Activated naive CD8-positive, alpha-beta T cell treated with anti-CD3 and anti-CD28 coated beads for 36 hours (primary cell): ENCODE results near the gene NR2E3. TPM values are rescaled to one million over a fixed set of nuclear protein-coding genes. Genes with fewer than 3 reads are reported as not detected.

ENCODE experiments used
- DNase-seq: peaks from one replicate; pipeline ENCODE4 v3.0.0; 2021
- H3K27ac Mint-ChIP-seq: one replicate; pipeline ENCODE4 v1.8.0; 2022; ENCODE audit warnings: mild to moderate bottlenecking, moderate library complexity, mixed read lengths
- H3K27me3 Mint-ChIP-seq: one replicate; pipeline ENCODE4 v1.8.0; 2022; ENCODE audit warnings: mild to moderate bottlenecking, mixed read lengths
- H3K36me3 Mint-ChIP-seq: one replicate; pipeline ENCODE4 v1.8.0; 2021; ENCODE audit warnings: mild to moderate bottlenecking, mixed read lengths
- H3K4me1 Mint-ChIP-seq: one replicate; pipeline ENCODE4 v1.8.0; 2021; ENCODE audit warnings: mixed read lengths
- H3K4me3 Mint-ChIP-seq: one replicate; pipeline ENCODE4 v1.8.0; 2022; ENCODE audit warnings: mild to moderate bottlenecking, moderate library complexity, mixed read lengths
- H3K9me3 Mint-ChIP-seq: one replicate; pipeline ENCODE4 v1.8.0; 2022; ENCODE audit warnings: mixed read lengths
- total RNA-seq, 2 experiments: library from RNA; stranded (reverse); gene quantifications; one replicate each; pipeline ENCODE4 v1.2.3, GENCODE V29; 2021

NR2E3 gene
- total RNA-seq = not detected

- Mint-ChIP-seq H3K27ac (no peak within 1 kb of the TSS), H3K27me3 (no peaks in the 10 kb centered on the region), H3K9me3 (no peaks in the 10 kb centered on the region), H3K36me3 (no peaks in the 10 kb centered on the region), H3K4me3 (no peak within 1 kb of the TSS), H3K4me1 (no peaks in the 10 kb centered on the region)
- DNase-seq = no peak
These were observed at the start of gene NR2E3 for GRCh38 chr15:71810256-71811035. NR2E3 (plus strand) TSS chr15:71810554; CDS start chr15:71810744, 190 bp downstream.

- no peak overlapping the region for H3K27ac Mint-ChIP-seq
- no peak for DNase-seq
- no peak overlapping the region for H3K4me3 Mint-ChIP-seq
- H3K27me3 Mint-ChIP-seq = peaks cover 6% of the 10 kb centered on the region
- H3K4me1 Mint-ChIP-seq = no peaks in the 10 kb centered on the region
- H3K9me3 Mint-ChIP-seq = peaks cover 9% of the 10 kb centered on the region
- H3K36me3 Mint-ChIP-seq = peaks cover 3% of the 10 kb centered on the region
These were observed 49.5 kb upstream of the NR2E3 start for GRCh38 chr15:71760852-71761251.

GRCh38 chr15:71761649-71762048 is 48.7 kb upstream of the NR2E3 start:
- Mint-ChIP-seq H3K9me3 (peaks cover 9% of the 10 kb centered on the region), H3K4me3 (no peak overlapping the region), H3K4me1 (no peaks in the 10 kb centered on the region), H3K27ac (no peak overlapping the region), H3K36me3 (peaks cover 3% of the 10 kb centered on the region), H3K27me3 (no peaks in the 10 kb centered on the region)
- no peak for DNase-seq

GRCh38 chr15:71768184-71768583 is 42.2 kb upstream of the NR2E3 start:
- Mint-ChIP-seq H3K36me3 (no peaks in the 10 kb centered on the region), H3K4me3 (no peak overlapping the region), H3K27me3 (peaks cover 5% of the 10 kb centered on the region), H3K27ac (no peak overlapping the region), H3K4me1 (no peaks in the 10 kb centered on the region), H3K9me3 (no peaks in the 10 kb centered on the region)
- no peak for DNase-seq

- Mint-ChIP-seq H3K9me3 (no peaks in the 10 kb centered on the region), H3K27me3 (peaks cover under 1% of the 10 kb centered on the region), H3K27ac (no peak overlapping the region), H3K36me3 (no peaks in the 10 kb centered on the region), H3K4me1 (no peaks in the 10 kb centered on the region), H3K4me3 (no peak overlapping the region)
- no peak for DNase-seq
These were observed 37.0 kb upstream of the NR2E3 start for GRCh38 chr15:71773206-71773859.

GRCh38 chr15:71775856-71776255 is 34.5 kb upstream of the NR2E3 start:
- Mint-ChIP-seq H3K27me3 (peaks cover 4% of the 10 kb centered on the region), H3K27ac (no peak overlapping the region), H3K4me1 (no peaks in the 10 kb centered on the region), H3K36me3 (no peaks in the 10 kb centered on the region), H3K4me3 (no peak overlapping the region), H3K9me3 (no peaks in the 10 kb centered on the region)
- no peak for DNase-seq

- Mint-ChIP-seq H3K36me3 (no peaks in the 10 kb centered on the region), H3K27me3 (peaks cover 4% of the 10 kb centered on the region), H3K27ac (no peak overlapping the region), H3K4me1 (peaks cover 2% of the 10 kb centered on the region), H3K4me3 (no peak overlapping the region), H3K9me3 (no peaks in the 10 kb centered on the region)
- no peak for DNase-seq
These were observed 34.0 kb upstream of the NR2E3 start for GRCh38 chr15:71776304-71776703.

GRCh38 chr15:71777216-71777943 is 33.0 kb upstream of the NR2E3 start:
- peaks cover 2% of the 10 kb centered on the region for H3K4me1 Mint-ChIP-seq
- peaks cover 9% of the 10 kb centered on the region for H3K27me3 Mint-ChIP-seq
- no peak overlapping the region for H3K4me3 Mint-ChIP-seq
- H3K9me3 Mint-ChIP-seq = no peaks in the 10 kb centered on the region
- H3K36me3 Mint-ChIP-seq = no peaks in the 10 kb centered on the region
- no peak overlapping the region for H3K27ac Mint-ChIP-seq
- DNase-seq = no peak

- Mint-ChIP-seq H3K27me3 (peaks cover 9% of the 10 kb centered on the region), H3K4me3 (no peak overlapping the region), H3K4me1 (peaks cover 2% of the 10 kb centered on the region), H3K27ac (no peak overlapping the region), H3K36me3 (no peaks in the 10 kb centered on the region), H3K9me3 (no peaks in the 10 kb centered on the region)
- DNase-seq = no peak
These were observed 31.1 kb upstream of the NR2E3 start for GRCh38 chr15:71779073-71779797.

GRCh38 chr15:71780115-71780976 is 30.0 kb upstream of the NR2E3 start:
- Mint-ChIP-seq H3K27ac (no peak overlapping the region), H3K4me3 (no peak overlapping the region)
- peak; percentile 4 for DNase-seq

GRCh38 chr15:71781179-71781964 is 29.0 kb upstream of the NR2E3 start:
- no peak overlapping the region for H3K4me3 Mint-ChIP-seq
- H3K9me3 Mint-ChIP-seq = no peaks in the 10 kb centered on the region
- H3K27ac Mint-ChIP-seq = no peak overlapping the region
- H3K36me3 Mint-ChIP-seq = no peaks in the 10 kb centered on the region
- peaks cover 2% of the 10 kb centered on the region for H3K4me1 Mint-ChIP-seq
- peaks cover 19% of the 10 kb centered on the region for H3K27me3 Mint-ChIP-seq
- no peak for DNase-seq

More at GRCh38 chr15:71780115-71780976, 30.0 kb upstream of the NR2E3 start:
- Mint-ChIP-seq H3K36me3 (no peaks in the 10 kb centered on the region), H3K27me3 (peaks cover 13% of the 10 kb centered on the region), H3K9me3 (no peaks in the 10 kb centered on the region), H3K4me1 (peaks cover 2% of the 10 kb centered on the region)

GRCh38 chr15:71781965-71782265 is 28.4 kb upstream of the NR2E3 start:
- DNase-seq = no peak
- H3K9me3 Mint-ChIP-seq = no peaks in the 10 kb centered on the region
- H3K27ac Mint-ChIP-seq = no peak overlapping the region
- H3K36me3 Mint-ChIP-seq = no peaks in the 10 kb centered on the region
- no peak overlapping the region for H3K4me3 Mint-ChIP-seq
- H3K27me3 Mint-ChIP-seq = peaks cover 23% of the 10 kb centered on the region
- H3K4me1 Mint-ChIP-seq = peaks cover 2% of the 10 kb centered on the region

- H3K9me3 Mint-ChIP-seq = no peaks in the 10 kb centered on the region
- no peak overlapping the region for H3K27ac Mint-ChIP-seq
- H3K36me3 Mint-ChIP-seq = no peaks in the 10 kb centered on the region
- H3K4me1 Mint-ChIP-seq = peaks cover 2% of the 10 kb centered on the region
- no peak overlapping the region for H3K4me3 Mint-ChIP-seq
- H3K27me3 Mint-ChIP-seq = peaks cover 23% of the 10 kb centered on the region
- no peak for DNase-seq
These were observed 27.8 kb upstream of the NR2E3 start for GRCh38 chr15:71782422-71783165.
